ENCODE results near the gene PAPPA2. TPM values are rescaled to one million over a fixed set of nuclear protein-coding genes. Genes with fewer than 3 reads are reported as not detected.

The PAPPA2 gene
- total RNA-seq, 2 donors from 2014 or later, result 1.5 to 2.0 TPM

DNA sequence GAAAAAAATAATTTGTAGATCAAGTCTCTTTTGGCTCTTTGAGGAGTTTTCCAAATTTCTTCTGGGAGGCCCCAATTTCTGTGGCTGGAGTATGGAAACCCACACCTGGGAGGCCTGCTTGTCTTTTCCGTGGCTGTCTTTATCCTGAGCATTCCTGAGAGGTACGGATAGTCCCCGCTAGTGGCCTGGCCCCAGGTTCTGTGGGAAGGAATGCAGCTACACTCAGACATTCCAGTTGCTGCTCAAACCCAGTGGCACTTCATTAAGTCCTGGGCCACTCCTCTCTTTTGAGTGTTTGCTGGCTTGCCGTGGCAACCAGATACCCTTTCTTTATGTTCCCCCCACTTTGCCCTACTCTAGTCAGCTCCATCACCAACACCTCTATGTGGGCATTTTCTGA is 391.1 kb downstream of the PAPPA2 start:
- intact Hi-C loops (cut with DNase I, micrococcal nuclease), result no loop called here
- DNase-seq, result no peak
- no peak for ATAC-seq

DNA sequence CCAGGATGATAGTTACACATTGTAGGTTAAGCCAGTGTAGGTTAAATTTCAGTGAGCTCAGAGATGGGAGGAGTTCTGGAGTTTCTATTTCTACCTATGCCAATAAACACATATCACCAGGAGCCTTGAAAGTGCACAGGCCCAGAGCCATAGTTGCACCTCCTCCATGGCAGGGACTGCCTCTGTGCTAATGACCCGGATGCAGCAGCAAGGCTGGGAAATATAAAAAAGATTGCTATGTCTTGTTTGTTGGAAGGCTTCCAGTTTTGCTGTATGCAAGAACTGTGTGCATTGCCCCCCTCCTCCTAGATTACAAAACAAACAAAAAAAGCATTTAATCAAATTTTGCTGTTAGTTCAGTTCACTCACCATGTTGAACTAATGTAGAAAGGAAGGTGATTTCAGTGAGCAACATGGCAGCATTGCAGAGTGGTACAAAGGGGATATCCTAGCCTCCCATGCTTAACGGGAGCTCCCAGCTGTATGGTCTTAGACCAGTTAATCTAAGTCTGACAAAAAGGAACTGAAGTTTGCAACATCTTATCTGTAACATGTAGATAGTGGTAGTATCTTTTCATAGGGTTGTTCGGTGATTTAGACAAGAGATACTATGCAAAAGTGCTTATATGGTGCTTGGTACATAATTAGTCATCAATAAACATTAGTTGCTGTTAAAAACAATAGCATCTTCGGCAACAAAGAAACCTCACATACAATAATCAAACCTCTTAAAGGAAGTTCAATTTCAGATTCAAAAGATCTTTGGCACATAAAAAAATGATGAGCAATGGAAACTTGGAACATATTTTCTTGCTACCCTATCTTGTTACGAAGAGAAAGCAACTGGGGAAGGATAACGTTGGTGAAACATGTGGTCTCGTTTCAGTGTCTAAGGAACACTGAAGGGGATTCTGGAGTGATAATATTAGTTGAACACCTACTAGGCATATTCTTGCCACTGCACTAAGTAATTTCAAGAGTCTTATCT is 392.1 kb downstream of the PAPPA2 start:
- no peak for DNase-seq
- ATAC-seq, result no peak

DNA sequence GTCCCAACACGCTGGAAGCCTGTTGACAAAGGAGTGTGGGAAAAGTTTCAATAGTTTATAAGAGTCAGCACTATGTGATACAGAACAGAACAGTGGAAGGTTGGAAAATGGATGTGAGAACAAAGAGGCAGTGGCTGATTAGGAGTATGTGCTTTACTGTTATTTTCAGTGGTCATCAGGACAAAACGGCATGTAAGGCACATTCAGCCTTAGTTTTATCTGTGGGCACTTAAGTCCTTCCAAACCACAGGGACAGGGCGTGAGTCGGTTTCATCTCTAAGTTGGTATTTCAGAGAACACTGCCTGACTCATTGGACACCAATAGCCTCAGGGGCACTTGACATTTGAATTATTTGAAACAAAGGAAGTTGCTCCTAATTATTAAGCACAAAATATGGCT is 394.7 kb downstream of the PAPPA2 start:
- DNase-seq, result no peak
- intact Hi-C loops (cut with DNase I, micrococcal nuclease), result no loop called here
- ATAC-seq, result no peak

More for the DNA sequence above, 392.1 kb downstream of the PAPPA2 start:
- intact Hi-C loops (cut with DNase I, micrococcal nuclease), result no loop called here

DNA sequence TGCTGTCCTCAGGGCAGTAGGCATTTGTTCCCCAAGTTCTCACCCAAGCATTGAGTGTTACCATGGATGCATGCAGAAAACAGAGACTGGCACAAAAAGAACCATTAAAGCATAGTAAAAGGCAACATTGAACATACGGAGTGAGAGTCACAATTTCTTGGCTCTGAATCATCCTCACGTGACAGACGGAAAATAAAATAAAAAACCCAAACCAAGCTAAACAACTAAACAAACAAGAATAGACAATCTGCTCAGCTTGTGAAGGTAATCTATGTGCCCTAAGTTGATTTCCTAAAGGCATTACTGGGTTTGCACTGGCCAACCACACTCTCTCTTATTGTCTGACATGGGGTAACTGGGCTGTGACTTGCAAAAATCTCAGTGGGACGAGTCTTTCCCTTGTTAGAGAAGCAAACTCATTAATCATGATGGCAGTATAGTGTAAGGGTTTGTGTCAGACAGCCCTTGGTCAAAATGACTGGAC is 395.5 kb downstream of the PAPPA2 start:
- ATAC-seq, result no peak
- intact Hi-C loops (cut with DNase I, micrococcal nuclease), result no loop called here
- DNase-seq, result no peak

DNA sequence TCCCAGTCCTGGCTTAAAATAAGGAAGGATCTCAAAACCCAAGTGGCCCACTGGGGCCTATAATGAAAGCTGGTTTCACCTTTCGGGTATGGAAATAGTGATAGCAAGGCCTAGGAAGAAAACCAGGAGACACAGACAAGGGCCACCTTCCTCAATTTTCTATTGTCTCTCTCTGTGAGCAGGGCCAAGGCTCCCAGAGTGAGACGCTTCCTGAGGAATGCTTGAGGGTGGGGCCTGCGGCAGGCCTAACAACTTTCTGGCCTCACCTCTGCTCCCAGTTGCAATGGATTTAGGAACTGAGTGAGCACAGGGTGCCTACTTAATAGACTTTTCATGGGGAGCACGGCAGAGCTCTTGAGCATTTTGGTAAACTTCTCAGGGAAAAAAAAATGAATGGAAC is 400.6 kb downstream of the PAPPA2 start:
- intact Hi-C loops (cut with DNase I, micrococcal nuclease), result no loop called here
- DNase-seq, result no peak
- ATAC-seq, result no peak

DNA sequence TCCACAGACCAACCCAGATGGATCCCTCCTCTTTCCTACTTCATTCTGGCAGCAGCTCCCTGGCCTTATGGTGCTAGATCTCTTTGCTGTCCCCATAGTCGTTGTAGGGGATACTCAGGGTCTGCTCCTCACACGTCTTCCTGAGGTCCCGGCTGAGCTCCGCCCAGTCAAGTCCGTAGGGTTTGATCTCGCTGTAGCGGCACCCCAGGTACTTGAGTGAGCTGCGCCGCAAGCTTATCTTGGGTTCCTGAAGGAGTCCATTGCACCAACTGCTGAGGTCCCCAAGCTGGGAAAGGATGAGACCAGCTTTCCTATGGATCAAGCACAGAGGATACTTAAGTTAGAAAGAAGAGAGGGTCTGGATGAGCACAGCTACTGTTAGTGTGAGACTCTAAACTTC is 401.2 kb downstream of the PAPPA2 start:
- intact Hi-C loops (cut with DNase I, micrococcal nuclease), result no loop called here
- DNase-seq, result no peak
- ATAC-seq, result no peak

DNA sequence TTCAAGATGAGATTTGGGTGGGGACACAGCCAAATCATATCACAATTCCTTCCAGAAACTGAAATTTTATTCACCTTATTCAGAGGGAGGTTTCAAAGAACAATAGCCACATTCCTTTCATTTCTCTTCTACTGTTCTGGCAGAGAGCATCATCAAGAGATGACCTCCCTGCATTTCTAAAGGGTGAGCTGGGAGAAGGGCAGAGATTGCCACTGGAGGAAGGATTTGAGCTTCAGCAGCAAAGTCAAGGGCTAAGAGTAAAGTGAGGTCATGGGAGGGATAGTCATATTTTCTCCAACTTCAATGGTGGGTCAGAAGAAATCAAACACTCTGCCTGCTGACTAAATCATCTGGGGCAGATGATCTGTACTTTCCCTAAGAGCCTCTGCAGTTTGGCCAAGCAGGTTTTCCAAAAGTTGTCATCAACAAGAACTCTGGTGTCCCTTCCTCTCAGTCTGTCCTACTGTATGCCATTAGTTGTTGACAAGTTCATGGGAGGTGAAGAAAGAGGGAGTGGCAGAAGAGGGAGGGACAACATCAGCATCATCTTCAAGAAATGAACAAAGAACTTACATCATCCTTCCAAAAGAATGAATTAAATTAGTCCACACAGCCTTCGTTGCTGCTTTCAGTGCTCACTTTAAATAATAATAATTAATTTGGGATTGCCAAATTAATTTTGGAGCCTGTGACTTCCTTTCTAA is 403.2 kb downstream of the PAPPA2 start:
- intact Hi-C loops (cut with DNase I, micrococcal nuclease), result no loop called here
- DNase-seq (no peak), ATAC-seq (no peak)

GRCh38 chr1:176869577-176869976 is 406.6 kb downstream of the PAPPA2 start:
- ATAC-seq (no peak), DNase-seq (no peak)
- intact Hi-C loops (cut with DNase I, micrococcal nuclease), result no loop called here

- DNase-seq (no peak), ATAC-seq (no peak)
- intact Hi-C loops (cut with DNase I, micrococcal nuclease), result no loop called here
These were observed 414.1 kb downstream of the PAPPA2 start for GRCh38 chr1:176876966-176877515.

DNA sequence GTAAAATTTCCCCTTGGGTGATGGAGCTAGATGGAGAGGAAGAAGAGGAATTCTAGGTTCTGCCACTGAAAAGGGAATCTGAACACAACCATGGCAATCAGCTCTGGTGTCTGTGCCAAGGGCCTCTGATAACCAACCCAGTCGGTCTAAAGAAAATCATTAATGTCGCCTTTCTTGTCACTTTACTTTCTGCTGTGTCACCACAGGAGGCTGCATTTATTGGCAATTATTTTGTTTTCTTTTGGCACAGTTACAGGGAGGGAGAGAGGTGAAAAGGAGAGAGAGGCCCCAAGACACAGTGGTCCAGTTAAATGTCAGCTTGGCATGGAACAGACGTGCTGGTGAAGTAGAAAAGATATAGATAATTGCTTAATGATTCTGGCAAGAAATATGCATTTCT is 414.6 kb downstream of the PAPPA2 start:
- DNase-seq (no peak), ATAC-seq (no peak)
- intact Hi-C loops (cut with DNase I, micrococcal nuclease), result no loop called here

DNA sequence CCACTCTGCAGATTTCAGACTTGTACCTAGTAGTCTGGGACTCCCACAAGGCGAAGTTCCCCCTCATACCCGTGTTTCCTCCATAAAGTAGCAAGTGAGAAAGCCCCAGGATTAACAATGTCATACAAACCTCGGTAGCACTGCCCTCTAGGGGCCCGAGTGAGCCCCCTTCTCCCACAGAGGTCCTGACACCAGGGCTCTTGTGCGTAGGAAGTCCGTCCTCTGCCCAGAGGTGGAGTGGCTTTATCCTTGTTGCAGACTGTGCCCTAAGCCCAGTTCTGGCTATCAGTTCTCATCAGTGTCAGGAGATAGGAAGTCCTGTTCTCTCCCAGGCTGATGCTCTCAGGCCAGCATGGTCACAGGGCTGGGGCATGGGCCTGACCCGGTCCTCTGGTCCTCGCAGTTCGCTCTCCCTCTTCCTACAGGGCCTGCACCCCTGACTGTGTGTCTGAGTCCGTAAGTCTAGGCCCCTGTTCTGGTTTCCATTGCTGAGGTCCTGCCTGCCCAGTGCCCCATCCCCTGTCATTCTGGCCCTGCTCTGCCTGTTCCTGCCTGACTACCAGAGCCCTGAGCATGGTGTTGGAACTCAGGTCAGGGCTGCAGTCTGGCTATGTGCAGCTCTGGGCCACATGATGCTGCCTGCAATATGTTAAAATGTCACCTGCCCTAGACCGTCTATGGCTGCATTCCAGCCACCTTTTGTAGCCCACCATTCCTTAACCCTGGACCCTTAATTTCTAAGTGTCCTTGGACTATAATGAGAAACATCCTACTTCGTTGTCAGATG is 416.0 kb downstream of the PAPPA2 start:
- ATAC-seq (no peak), DNase-seq (no peak)
- intact Hi-C loops (cut with DNase I, micrococcal nuclease), result no loop called here

- no peak for ATAC-seq
- no peak for DNase-seq
- intact Hi-C loops (cut with DNase I, micrococcal nuclease), result loop anchor here in 1 of 2 donors (5.0 kb wide), 2 partner anchors 323 to 503 kb away; no protein-coding TSS in a partner anchor
These were observed 417.0 kb downstream of the PAPPA2 start for GRCh38 chr1:176879784-176880620.

DNA sequence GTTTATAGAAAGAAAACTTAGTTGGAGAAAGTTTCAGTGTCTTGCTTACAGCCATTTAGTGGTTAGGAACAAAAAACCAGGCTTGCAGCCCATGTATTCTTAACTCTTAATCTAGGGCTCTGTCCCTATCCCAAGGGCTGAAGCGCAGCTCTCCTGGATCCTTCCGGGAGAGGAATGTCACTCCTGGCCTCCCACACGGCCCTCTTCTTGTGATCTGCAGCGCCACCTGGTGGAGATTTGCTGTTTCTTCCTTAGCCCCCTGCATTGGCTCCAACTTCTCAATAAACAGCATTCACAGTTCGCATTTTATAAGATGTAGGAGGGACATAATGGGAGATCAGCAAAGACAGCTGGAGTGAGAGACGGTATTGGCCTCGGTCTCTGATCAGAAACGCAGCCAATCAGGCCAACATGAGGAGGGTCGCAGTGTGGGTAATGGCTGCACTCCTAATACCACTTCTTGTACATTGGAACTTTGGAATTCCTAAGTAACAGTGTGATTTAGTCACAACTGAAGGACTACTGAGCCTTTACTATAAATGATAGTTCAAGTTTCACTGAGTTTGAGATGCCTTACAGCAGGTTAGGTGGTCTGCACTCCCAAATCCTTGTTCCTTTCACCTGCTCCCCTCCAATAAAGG is 418.1 kb downstream of the PAPPA2 start:
- peak; percentile 76 for ATAC-seq
- intact Hi-C loops (cut with DNase I, micrococcal nuclease), result loop anchor here in 1 of 2 donors (5.0 kb wide), 2 partner anchors 324 to 504 kb away; no protein-coding TSS in a partner anchor
- DNase-seq, result peak; percentile 33 to 78

DNA sequence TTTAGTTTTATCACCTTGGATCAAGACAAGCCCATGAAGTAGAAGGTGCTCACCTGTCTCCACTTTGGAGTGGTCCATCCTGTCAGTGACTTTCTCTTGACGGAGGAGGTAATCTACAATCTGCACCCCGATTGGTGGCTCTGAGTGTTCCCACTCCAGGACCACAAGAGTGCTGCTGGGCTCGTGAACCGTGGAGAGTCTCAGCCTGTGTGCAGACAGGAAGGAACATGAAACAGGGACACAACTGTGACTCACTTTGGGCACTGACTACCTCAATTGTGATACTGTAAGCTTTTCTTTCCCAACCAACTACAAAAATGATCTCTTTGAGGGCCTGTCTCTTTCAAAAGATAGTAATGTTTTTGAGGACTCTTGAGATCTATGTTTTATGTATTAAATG is 421.3 kb downstream of the PAPPA2 start:
- intact Hi-C loops (cut with DNase I, micrococcal nuclease), result loop anchor here in 1 of 2 donors (5.0 kb wide), 2 partner anchors 327 to 507 kb away; no protein-coding TSS in a partner anchor
- ATAC-seq (no peak), DNase-seq (no peak)

DNA sequence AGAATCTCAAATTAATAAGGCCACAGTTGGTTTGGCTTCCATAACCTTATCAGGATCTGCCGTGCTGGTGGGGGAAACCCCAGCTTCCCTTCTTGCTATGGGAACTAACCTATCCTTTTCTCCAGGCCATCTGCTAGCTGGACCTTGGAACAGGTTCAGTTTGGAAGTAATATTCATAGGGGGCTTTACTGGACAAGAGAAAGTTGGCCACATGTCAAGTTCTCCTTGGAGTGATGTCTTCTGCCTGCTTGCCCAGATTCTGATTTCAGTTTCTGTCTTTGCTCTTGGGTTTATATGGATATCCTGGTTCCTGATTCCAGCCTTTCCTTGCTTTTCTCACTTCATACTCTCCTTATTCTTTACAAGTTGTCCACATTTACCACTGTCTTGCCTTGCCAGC is 421.9 kb downstream of the PAPPA2 start:
- intact Hi-C loops (cut with DNase I, micrococcal nuclease), result loop anchor here in 1 of 2 donors (5.0 kb wide), 2 partner anchors 328 to 508 kb away; no protein-coding TSS in a partner anchor
- no peak for DNase-seq
- ATAC-seq, result no peak

- DNase-seq (no peak), ATAC-seq (no peak)
- intact Hi-C loops (cut with DNase I, micrococcal nuclease), result no loop called here
These were observed 422.4 kb downstream of the PAPPA2 start for GRCh38 chr1:176885341-176885740.

DNA sequence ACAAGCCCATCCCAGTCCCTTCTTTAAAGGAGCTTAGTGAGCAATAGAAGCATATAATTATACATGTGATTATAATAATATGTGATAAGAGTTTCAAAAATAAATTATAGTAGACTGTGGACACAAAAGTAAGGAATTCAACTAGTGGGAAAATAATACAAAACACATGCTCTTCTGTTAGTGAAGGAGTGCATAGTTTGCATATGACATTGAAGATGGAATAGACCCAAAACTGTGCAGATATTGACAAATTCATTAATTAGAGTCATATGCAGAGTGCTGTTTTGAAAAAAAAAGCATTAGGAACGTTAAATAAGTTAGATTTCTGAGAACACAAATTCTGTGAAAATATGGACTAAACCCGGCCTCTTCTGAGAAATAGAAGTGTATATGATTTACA is 422.8 kb downstream of the PAPPA2 start:
- DNase-seq (no peak), ATAC-seq (no peak)
- intact Hi-C loops (cut with DNase I, micrococcal nuclease), result no loop called here
